ENCODE measurements around the gene USP27X. TPM values are rescaled to one million over a fixed set of nuclear protein-coding genes. Genes with fewer than 3 reads are reported as not detected.

USP27X gene
- total RNA-seq, 1 experiment from 2014 or later = 4.2 TPM

DNA sequence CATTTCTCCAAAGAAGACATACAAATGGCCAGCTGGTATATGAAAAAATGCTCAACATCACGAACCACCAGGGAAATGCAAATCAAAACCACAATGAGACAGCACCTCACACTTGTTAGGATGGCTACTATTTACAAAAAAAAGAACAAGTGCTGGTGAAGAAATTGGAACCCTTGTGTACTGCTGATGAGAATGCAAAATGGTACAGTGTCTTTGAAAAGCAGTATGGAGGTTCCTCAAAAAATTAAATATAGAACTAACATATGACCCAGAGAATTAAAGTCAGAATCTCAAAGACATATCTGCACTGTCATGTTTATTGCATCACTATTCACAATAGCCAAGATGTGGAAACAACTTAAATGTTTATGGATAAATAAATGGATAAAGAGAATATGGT lies 29.3 kb upstream of the USP27X start:
- Mint-ChIP-seq H3K4me1 (ENCODE audit: low read depth, unreplicated experiment) (no peaks in the 10 kb centered on the region), H3K9me3 (ENCODE audit: low read depth, unreplicated experiment) (no peaks in the 10 kb centered on the region), H3K4me3 (ENCODE audit: low read depth, unreplicated experiment) (no peak overlapping the region), H3K36me3 (ENCODE audit: insufficient read depth, unreplicated experiment) (no peaks in the 10 kb centered on the region), H3K27me3 (ENCODE audit: unreplicated experiment) (peaks cover 90% of the 10 kb centered on the region), H3K27ac (ENCODE audit: unreplicated experiment) (no peak overlapping the region)
- TF ChIP-seq, protein P1, sequence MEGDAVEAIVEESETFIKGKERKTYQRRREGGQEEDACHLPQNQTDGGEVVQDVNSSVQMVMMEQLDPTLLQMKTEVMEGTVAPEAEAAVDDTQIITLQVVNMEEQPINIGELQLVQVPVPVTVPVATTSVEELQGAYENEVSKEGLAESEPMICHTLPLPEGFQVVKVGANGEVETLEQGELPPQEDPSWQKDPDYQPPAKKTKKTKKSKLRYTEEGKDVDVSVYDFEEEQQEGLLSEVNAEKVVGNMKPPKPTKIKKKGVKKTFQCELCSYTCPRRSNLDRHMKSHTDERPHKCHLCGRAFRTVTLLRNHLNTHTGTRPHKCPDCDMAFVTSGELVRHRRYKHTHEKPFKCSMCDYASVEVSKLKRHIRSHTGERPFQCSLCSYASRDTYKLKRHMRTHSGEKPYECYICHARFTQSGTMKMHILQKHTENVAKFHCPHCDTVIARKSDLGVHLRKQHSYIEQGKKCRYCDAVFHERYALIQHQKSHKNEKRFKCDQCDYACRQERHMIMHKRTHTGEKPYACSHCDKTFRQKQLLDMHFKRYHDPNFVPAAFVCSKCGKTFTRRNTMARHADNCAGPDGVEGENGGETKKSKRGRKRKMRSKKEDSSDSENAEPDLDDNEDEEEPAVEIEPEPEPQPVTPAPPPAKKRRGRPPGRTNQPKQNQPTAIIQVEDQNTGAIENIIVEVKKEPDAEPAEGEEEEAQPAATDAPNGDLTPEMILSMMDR (IDR thresholded peaks at IDR 0.05; ENCODE audit: unreplicated experiment) = no peak
- CTCF ChIA-PET = no interaction called here
- intact Hi-C loops (cut with micrococcal nuclease; ENCODE audit: unreplicated experiment) = no loop called here
- DNase-seq = no peak
- BruUV-seq (replicated peaks) = no TSS peak

DNA sequence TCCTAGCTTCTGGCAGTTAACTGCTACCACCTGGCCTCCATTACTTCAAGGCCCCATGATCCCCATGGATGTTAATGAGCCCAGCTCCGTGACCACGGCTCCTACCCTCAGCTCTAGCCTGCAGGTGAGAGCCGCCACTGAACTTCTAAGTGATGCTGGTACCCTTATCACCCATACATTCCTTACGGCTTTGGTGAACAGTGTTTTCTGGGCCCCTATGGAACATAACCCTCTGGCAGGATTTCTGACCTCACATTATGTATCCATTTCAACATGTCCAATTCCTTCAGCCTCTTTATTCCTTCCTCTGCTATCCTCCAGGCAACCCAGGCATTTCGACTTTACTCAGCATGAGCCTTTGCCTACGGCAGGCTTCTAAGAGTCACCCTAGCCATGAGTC lies 25.6 kb upstream of the USP27X start:
- CTCF ChIA-PET = no interaction called here
- no peaks in the 10 kb centered on the region for H3K36me3 Mint-ChIP-seq (ENCODE audit: insufficient read depth, unreplicated experiment)
- H3K27ac Mint-ChIP-seq (ENCODE audit: unreplicated experiment) = no peak overlapping the region
- intact Hi-C loops (cut with micrococcal nuclease; ENCODE audit: unreplicated experiment) = no loop called here
- H3K9me3 Mint-ChIP-seq (ENCODE audit: low read depth, unreplicated experiment) = no peaks in the 10 kb centered on the region
- DNase-seq = no peak
- H3K4me1 Mint-ChIP-seq (ENCODE audit: low read depth, unreplicated experiment) = no peaks in the 10 kb centered on the region
- no peak overlapping the region for H3K4me3 Mint-ChIP-seq (ENCODE audit: low read depth, unreplicated experiment)
- peaks cover 73% of the 10 kb centered on the region for H3K27me3 Mint-ChIP-seq (ENCODE audit: unreplicated experiment)
- BruUV-seq (replicated peaks) = no TSS peak
- TF ChIP-seq, protein P1 (IDR thresholded peaks at IDR 0.05; ENCODE audit: unreplicated experiment) = no peak

DNA sequence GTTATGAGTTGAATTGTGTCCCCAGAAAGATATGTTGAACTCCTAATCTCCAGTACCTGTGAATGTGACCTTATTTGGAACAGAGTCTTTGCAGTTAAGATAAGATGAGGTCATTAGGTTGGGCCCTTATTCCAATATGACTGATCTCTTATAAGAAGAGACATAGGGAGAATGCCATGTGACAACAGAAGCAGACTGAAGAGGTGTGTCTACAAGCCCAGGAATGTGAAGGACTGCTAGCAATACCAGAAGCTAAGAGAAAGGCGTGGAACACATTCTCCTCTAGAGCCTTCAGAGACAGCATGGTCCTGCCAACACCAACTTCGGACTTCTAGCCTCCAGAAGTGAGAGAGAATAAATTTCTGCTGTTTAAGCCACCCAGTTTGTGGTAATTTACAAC lies 22.5 kb upstream of the USP27X start:
- TF ChIP-seq, protein P1 (IDR thresholded peaks at IDR 0.05; ENCODE audit: unreplicated experiment) = no peak
- Mint-ChIP-seq H3K27ac (ENCODE audit: unreplicated experiment) (no peak overlapping the region), H3K36me3 (ENCODE audit: insufficient read depth, unreplicated experiment) (no peaks in the 10 kb centered on the region), H3K27me3 (ENCODE audit: unreplicated experiment) (peaks cover 68% of the 10 kb centered on the region), H3K9me3 (ENCODE audit: low read depth, unreplicated experiment) (no peaks in the 10 kb centered on the region), H3K4me3 (ENCODE audit: low read depth, unreplicated experiment) (no peak overlapping the region), H3K4me1 (ENCODE audit: low read depth, unreplicated experiment) (no peaks in the 10 kb centered on the region)
- CTCF ChIA-PET = no interaction called here
- no peak for DNase-seq
- intact Hi-C loops (cut with micrococcal nuclease; ENCODE audit: unreplicated experiment) = no loop called here
- no TSS peak for BruUV-seq (replicated peaks)

DNA sequence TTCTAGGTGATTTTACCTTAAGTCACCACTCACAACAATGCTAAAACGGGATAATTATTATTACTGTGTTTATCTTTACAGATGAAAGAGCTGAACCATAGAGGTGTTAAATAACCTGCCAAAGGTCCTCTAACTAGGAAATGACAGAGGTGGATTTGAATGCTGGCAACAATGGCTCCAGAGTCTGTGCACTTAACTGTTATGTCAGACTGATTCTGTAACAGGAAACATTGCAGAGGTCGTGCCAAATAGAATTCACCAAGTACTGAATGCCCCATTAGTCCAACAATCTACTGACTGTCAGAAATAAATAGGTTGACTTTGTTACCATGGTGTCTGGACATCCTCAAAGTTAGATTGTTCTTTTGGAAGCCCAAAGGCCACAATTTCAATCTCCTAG lies 20.9 kb upstream of the USP27X start:
- CTCF ChIA-PET = no interaction called here

More for the DNA sequence above, 20.9 kb upstream of the USP27X start:
- intact Hi-C loops (cut with micrococcal nuclease; ENCODE audit: unreplicated experiment) = no loop called here
- DNase-seq = no peak
- Mint-ChIP-seq H3K27ac (ENCODE audit: unreplicated experiment) (no peak overlapping the region), H3K9me3 (ENCODE audit: low read depth, unreplicated experiment) (no peaks in the 10 kb centered on the region), H3K36me3 (ENCODE audit: insufficient read depth, unreplicated experiment) (no peaks in the 10 kb centered on the region), H3K4me1 (ENCODE audit: low read depth, unreplicated experiment) (no peaks in the 10 kb centered on the region), H3K4me3 (ENCODE audit: low read depth, unreplicated experiment) (no peak overlapping the region), H3K27me3 (ENCODE audit: unreplicated experiment) (peaks cover 70% of the 10 kb centered on the region)
- TF ChIP-seq, protein P1 (IDR thresholded peaks at IDR 0.05; ENCODE audit: unreplicated experiment) = no peak
- no TSS peak for BruUV-seq (replicated peaks)
